Epithelial cell of esophagus (primary cell): ENCODE measurements around the gene PUDP.

Source experiments
- DNase-seq: peaks from one replicate; pipeline ENCODE4 v3.0.0; 2010; ENCODE audit warnings: low read depth
- H3K4me3 ChIP-seq: 2 replicates; pipeline ENCODE4 v1.5.1; 2011; ENCODE audit warnings: mild to moderate bottlenecking, low read length, control low read depth
- CTCF ChIP-seq: IDR thresholded peaks from 2 replicates; pipeline ENCODE4 v1.5.1; 2011; ENCODE audit warnings: low read depth, mild to moderate bottlenecking, low read length, control low read depth, inconsistent platforms; ENCODE audit not compliant: insufficient read depth; ENCODE audit errors: missing control alignments

PUDP gene

GRCh38 chrX:7077241-7078230 is 70.4 kb downstream of the PUDP start:
- H3K4me3 ChIP-seq: no peak overlapping the region
- no peak for TF ChIP-seq CTCF
- no peak for DNase-seq

- H3K4me3 ChIP-seq: no peak overlapping the region
- TF ChIP-seq CTCF: no peak
- no peak for DNase-seq
Measured at GRCh38 chrX:7076245-7076661, 71.7 kb downstream of the PUDP start.

- TF ChIP-seq CTCF: no peak
Measured at GRCh38 chrX:7074908-7075204, 73.1 kb downstream of the PUDP start.

GRCh38 chrX:7074148-7074907 is 73.6 kb downstream of the PUDP start:
- H3K4me3 ChIP-seq: no peak overlapping the region
- no peak for TF ChIP-seq CTCF
- peak; percentile 84 for DNase-seq

More at GRCh38 chrX:7074908-7075204, 73.1 kb downstream of the PUDP start:
- no peak overlapping the region for H3K4me3 ChIP-seq
- DNase-seq: no peak

GRCh38 chrX:7073336-7073735 is 74.6 kb downstream of the PUDP start:
- TF ChIP-seq CTCF: no peak
- no peak overlapping the region for H3K4me3 ChIP-seq
- DNase-seq: peak; percentile 5

- no peak overlapping the region for H3K4me3 ChIP-seq
- TF ChIP-seq CTCF: no peak
- DNase-seq: no peak
Measured at GRCh38 chrX:7072856-7073255, 75.1 kb downstream of the PUDP start.
